NCI-H1048 (cell line): ENCODE results near the gene TRAPPC12.
"Not testable (repeated sequence)": the region's sequence is repeated elsewhere in the genome, so short reads cannot be mapped to it uniquely, and the experiment has no call there.

ENCODE experiments used
- DNase-seq: peaks from one replicate; lab custom pipeline; 2025; lab: John Stamatoyannopoulos, UW

TRAPPC12 gene

GRCh38 chr2:3433339-3433699 lies 53.8 kb downstream of the TRAPPC12 start:
- DNase-seq, result no peak

DNA sequence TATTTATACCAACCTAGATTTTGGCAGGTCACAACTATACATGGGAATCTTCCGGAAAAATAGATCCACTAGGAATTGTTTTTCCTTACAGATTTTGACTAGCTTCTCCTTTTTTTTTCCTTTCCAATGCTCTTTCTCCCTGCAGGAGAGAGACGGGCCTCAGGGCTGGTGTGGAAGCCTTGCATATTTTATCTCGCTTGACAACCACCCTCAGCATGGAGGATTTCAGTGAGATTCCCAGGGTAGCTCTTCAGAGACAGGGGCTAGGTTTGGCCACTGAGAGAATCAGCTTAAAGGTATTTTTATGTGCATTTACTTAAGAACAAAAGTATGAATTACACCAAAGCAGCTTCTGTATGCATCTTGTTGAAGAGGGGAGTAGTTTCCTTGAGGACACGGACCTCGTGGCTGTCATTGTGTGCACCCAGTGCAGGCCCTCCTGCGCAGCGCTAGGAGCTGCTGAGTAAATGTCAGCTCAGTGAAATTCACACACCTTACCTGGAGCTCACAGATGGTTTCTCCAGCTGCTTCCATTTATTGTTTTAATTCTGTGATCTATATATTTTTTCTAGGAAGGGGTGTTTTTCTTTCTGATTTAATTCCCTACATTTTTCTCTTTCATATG lies 54.4 kb downstream of the TRAPPC12 start:
- no peak for DNase-seq

DNA sequence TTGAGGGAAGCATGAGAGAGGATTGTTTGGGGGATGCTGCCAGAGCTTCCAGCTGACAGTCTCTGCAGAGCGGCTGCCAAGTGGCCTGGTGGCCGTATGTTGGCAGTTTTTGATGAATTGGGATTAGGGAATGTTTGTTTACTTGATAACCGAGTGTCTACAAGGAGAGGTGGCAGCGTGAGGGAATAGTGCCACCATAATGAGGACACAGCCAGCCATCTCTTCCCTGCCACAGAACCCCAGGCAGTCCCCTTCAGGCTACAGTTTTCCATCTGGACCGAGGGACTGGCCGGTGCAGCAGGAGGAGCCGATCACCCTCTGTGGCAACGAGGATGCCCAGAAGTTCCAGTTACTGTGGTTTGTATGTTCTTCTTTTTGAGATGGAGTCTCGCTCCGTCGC lies 55.2 kb downstream of the TRAPPC12 start:
- DNase-seq, result no peak

DNA sequence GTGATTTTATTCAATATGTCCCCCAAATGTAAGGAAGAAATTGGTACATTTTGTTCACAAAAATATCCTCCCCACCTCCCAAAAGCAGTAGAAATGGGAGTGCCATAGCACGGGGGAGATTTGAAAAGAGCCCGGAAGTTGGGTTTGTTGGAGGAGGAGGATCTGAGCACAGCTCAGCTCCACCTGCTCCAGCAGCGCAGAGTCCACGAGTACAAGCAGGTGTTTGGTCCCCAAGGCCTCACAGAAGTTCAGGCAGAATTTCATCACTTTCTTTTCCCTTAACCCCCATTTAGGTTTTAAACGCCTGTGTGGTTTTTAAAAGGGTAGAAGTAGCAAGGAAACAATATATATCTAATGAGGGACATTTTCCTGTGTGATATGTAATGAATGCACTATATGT lies 56.0 kb downstream of the TRAPPC12 start:
- DNase-seq, result no peak

- no peak for DNase-seq
These were observed 61.0 kb downstream of the TRAPPC12 start for GRCh38 chr2:3440477-3440876.

- DNase-seq, result no peak
These were observed 62.0 kb downstream of the TRAPPC12 start for GRCh38 chr2:3441465-3441864.

GRCh38 chr2:3442185-3442584 lies 62.7 kb downstream of the TRAPPC12 start:
- DNase-seq, result no peak

- no peak for DNase-seq
These were observed 63.6 kb downstream of the TRAPPC12 start for GRCh38 chr2:3443083-3443482.

DNA sequence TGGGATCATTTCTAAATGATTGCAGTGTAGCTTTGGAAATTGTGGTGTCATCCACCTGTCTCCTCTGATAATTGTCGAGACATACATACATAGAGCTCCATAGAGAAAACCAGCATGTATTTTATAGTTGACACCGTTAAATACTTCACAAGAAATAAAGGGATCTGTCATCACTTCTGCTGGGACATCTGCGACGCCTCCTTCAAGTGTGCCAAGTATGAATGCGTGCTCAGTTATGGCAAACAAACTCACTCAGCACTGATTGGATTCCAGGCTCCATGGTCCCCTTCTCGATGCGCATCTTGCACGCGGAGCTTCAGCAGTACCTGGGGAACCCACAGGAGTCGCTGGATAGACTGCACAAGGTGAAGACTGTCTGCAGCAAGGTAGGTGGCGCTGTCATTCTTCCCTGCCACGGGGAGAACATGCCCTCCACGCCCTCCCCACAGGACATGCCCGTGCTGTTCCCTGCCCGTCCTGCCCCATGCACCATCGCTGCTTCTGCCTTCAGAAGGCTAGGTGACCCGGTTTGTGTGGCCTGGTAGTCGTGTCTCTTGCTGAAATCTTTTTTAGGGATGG lies 64.1 kb downstream of the TRAPPC12 start:
- DNase-seq, result no peak

DNA sequence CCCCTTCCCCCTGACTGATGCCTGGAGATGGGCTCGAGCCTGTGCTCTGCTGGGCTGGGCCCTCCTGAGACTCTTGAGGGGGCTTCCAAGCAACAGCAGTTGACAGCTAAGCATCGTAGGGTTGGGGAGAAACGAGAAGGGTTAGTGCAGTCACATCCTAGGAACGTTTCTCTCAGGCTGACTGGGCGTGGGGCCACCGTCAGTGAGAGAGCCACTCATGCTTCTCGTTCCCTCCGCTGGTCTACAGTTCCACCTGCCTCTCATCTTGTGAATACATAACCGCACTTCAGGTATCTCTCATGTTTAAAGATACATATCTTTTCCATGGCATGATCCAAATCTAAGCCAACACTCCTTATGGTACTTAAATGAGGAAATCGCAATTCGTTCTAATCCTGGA lies 66.4 kb downstream of the TRAPPC12 start:
- no peak for DNase-seq

GRCh38 chr2:3446381-3446780 lies 66.9 kb downstream of the TRAPPC12 start:
- no peak for DNase-seq

- DNase-seq, result not testable (repeated sequence)
These were observed 67.7 kb downstream of the TRAPPC12 start for GRCh38 chr2:3447186-3447585.

DNA sequence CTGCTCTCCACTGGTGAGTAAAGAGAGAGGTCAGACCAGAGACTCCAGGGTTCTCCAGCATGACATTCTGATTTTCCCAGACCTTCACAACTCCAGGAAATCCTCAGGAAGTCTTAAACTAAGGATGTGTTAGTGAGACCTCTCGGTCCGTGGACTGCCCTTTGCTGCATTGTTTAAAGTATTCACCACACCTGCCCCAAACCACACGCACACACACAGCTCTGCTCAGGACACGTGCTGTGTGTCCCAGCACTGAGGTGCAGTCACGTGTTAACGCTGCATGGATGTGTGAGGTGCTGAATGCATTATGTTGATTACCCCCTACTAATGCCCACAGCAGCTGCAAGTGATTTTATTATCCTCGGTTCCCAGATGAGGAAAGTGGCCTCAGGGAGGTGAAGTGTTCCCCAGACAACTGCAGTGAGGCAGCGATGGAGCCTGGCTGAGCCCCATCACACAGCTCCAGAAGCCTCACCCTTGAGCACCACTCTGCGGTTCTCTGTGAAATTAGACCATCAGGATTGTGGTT lies 68.4 kb downstream of the TRAPPC12 start:
- no peak for DNase-seq

GRCh38 chr2:3448441-3448911 lies 69.0 kb downstream of the TRAPPC12 start:
- DNase-seq, result not testable (repeated sequence)

DNA sequence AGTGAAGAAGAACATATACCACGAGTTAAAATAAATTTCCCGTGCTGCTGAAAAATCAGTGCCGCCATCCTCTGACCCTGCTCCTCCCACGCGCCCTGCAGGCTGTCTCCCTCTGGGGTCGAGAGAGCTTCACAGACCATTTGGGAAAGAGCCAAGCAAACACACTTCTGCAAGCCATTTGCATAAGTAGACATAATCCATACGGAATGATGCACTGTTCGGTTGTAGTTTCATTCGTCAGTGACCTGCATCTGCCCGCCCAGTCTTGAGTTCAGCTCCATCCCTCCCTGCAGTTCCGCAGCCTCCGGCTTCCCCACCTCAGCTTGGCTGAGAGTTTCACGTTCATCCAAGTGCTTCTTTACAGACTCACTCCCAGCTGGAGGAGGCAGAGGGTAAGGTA lies 69.6 kb downstream of the TRAPPC12 start:
- DNase-seq, result peak; percentile 11

DNA sequence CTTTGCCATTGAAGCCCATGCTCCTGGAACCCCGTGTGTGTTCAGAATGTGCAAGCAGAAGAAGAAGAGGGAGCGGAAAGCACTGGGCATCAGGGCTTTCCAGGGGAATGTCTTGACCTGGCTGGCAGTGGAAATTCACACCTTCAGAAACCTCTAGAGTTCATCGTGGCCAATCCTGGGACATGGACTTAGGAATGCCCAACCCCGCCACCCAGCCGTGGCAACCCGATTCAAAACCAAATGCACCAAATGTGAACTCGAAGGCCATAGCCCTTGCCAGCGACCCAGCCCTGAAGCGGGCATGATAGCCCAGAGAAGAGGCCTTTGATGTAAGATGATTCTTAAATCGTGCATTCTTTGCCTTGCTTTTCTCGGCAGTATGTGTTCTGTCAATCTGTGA lies 70.4 kb downstream of the TRAPPC12 start:
- no peak for DNase-seq

- DNase-seq, result no peak
These were observed 71.0 kb downstream of the TRAPPC12 start for GRCh38 chr2:3450385-3451010.

DNA sequence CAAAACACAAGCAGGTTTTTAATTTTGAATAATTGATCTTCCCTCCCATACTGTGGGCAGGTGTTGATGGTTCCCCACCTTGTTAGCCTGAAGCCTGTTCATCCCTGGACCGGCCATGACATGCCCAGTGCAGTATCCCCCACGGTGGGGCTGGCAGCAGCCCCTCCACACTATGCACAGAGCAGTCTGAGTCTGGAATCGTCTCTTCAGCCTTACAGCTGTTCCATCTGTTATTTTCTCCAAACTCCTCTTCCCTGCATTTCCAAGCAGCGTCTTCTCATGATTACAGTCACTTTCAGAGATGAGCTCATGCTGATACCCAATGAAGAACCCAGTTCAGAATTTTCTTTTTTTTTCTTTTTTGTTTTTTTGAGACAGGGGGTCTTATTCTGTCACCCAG lies 71.7 kb downstream of the TRAPPC12 start:
- no peak for DNase-seq

DNA sequence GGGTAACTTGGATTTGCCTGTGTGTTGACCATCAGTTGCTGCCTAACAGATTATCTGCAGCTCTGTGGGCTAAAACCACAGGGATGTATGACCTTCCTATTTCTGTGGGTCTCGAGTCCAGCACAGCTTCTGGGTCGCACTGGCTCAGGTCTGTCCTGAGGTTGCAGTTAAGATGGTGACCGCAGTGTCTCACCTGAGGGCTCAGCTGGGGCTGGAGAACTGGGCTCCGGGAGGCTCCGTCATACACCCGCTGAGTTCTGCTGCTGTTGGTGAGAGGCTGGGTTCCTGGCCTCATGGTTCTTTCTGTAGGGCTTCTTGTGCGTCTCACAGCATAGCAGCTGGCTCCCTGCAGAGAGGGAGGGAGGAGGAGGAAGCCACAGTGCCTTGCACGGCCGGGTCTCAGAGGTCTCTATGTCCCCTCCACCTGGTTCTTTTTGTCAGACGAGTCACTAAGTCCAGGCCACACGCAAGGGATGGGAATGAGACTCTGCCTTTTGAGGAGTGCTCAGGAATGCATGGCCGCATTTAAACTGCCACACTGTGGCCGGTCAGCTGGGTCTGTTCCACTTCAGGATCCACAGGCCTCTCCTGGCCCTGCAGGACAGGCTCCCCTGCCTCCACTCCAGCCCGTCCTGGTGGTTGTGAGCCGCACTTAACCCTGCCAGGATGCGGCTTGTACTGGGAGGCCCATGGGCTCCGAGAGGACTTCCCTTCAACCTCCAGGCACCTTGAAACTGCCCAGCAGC lies 72.6 kb downstream of the TRAPPC12 start:
- no peak for DNase-seq

- no peak for DNase-seq
These were observed 73.9 kb downstream of the TRAPPC12 start for GRCh38 chr2:3453190-3453999.

DNA sequence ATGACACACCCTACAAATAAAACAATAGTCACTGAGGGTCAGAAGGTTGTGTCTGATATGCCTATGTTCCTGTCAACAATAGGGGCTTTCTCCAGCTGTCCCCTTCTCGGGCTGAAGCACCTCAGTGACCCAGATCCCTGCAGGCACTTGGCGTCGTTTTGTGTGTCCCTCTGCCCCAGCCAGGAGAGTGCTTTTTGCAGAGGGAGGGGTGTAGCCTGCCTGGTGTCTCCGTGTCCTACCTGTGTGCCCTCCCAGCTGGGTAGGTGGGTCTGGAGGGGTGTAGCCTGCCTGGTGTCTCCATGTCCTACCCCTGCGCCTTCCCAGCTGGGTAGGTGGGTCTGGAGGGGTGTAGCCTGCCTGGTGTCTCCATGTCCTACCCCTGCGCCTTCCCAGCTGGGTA lies 74.5 kb downstream of the TRAPPC12 start:
- DNase-seq, result not testable (repeated sequence)

- DNase-seq, result no peak
These were observed 75.3 kb downstream of the TRAPPC12 start for GRCh38 chr2:3454802-3455201.
